ENCODE data around the gene FOXS1.

FOXS1 gene

GRCh38 chr20:31813611-31814010 lies 31.8 kb downstream of the FOXS1 start:
- no peak for TF ChIP-seq EZH2phosphoT487 (IDR thresholded peaks at IDR 0.05; ENCODE audit: borderline replicate concordance, low read length)
- TF ChIP-seq, protein P1, sequence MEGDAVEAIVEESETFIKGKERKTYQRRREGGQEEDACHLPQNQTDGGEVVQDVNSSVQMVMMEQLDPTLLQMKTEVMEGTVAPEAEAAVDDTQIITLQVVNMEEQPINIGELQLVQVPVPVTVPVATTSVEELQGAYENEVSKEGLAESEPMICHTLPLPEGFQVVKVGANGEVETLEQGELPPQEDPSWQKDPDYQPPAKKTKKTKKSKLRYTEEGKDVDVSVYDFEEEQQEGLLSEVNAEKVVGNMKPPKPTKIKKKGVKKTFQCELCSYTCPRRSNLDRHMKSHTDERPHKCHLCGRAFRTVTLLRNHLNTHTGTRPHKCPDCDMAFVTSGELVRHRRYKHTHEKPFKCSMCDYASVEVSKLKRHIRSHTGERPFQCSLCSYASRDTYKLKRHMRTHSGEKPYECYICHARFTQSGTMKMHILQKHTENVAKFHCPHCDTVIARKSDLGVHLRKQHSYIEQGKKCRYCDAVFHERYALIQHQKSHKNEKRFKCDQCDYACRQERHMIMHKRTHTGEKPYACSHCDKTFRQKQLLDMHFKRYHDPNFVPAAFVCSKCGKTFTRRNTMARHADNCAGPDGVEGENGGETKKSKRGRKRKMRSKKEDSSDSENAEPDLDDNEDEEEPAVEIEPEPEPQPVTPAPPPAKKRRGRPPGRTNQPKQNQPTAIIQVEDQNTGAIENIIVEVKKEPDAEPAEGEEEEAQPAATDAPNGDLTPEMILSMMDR (IDR thresholded peaks at IDR 0.05; ENCODE audit: low read depth, low read length, poor library complexity, severe bottlenecking), result no peak
- no peaks in the 10 kb centered on the region for H3K9me3 ChIP-seq (ENCODE audit: control insufficient read depth, insufficient read depth, low read length)
- H3K9me2 ChIP-seq (replicated peaks; ENCODE audit: control insufficient read depth, low read length), result no peaks in the 10 kb centered on the region
- no peaks in the 10 kb centered on the region for H4K20me1 ChIP-seq (ENCODE audit: control insufficient read depth, insufficient read depth, low read depth, low read length)
- H3F3A ChIP-seq (ENCODE audit: control insufficient read depth, insufficient read depth), result peaks cover 8% of the 10 kb centered on the region; the same call in 1 of the 2 replicates
- H3K79me2 ChIP-seq (ENCODE audit: control insufficient read depth, low read length), result no peaks in the 10 kb centered on the region
- H3K4me2 ChIP-seq (ENCODE audit: low read length), result no peak overlapping the region
- H3K4me1 ChIP-seq (ENCODE audit: control insufficient read depth, low read length), result no peaks in the 10 kb centered on the region
- no peaks in the 10 kb centered on the region for H3K27me3 ChIP-seq (ENCODE audit: control insufficient read depth, low read length)
- H3K36me3 ChIP-seq (ENCODE audit: control insufficient read depth, low read length), result no peaks in the 10 kb centered on the region
- no peak overlapping the region for H3K27ac ChIP-seq (ENCODE audit: low read depth, low read length)
- H3K4me3 ChIP-seq (ENCODE audit: low read length), result no peak overlapping the region

GRCh38 chr20:31811796-31812728 lies 33.3 kb downstream of the FOXS1 start:
- Histone ChIP-seq H3K79me2 (ENCODE audit: control insufficient read depth, low read length) (no peaks in the 10 kb centered on the region), H3K27ac (ENCODE audit: low read depth, low read length) (no peak overlapping the region), H3K4me3 (ENCODE audit: low read length) (no peak overlapping the region), H3K4me2 (ENCODE audit: low read length) (no peak overlapping the region), H3K27me3 (ENCODE audit: control insufficient read depth, low read length) (no peaks in the 10 kb centered on the region), H3K9me3 (ENCODE audit: control insufficient read depth, insufficient read depth, low read length) (no peaks in the 10 kb centered on the region), H3F3A (ENCODE audit: control insufficient read depth, insufficient read depth) (peaks cover 8% of the 10 kb centered on the region; the same call in 1 of the 2 replicates), H3K4me1 (ENCODE audit: control insufficient read depth, low read length) (no peaks in the 10 kb centered on the region), H4K20me1 (ENCODE audit: control insufficient read depth, insufficient read depth, low read depth, low read length) (no peaks in the 10 kb centered on the region), H3K9me2 (replicated peaks; ENCODE audit: control insufficient read depth, low read length) (no peaks in the 10 kb centered on the region), H3K36me3 (ENCODE audit: control insufficient read depth, low read length) (no peaks in the 10 kb centered on the region)
- no peak for TF ChIP-seq EZH2phosphoT487 (IDR thresholded peaks at IDR 0.05; ENCODE audit: borderline replicate concordance, low read length)
- TF ChIP-seq, protein P1 (IDR thresholded peaks at IDR 0.05; ENCODE audit: low read depth, low read length, poor library complexity, severe bottlenecking), result no peak

DNA sequence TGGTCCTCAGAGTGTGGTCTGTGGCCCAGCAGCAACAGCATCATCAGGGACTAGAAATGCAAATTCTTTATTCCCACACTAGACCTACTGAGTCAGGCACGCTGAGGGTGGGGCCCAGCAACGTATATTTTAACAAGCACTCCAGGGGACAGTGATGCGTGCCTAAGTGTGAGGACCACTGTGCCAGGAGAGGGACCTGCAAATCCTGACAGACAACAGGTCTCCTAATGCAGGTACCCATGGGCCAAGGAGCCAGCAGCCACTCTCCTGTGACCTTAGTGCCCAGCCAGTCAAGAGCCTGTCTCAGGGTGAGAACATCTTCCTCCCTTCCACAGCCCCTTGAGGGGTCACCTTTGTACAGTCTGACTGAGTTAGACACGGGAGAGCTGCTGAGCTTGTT lies 34.2 kb downstream of the FOXS1 start:
- Histone ChIP-seq H3K36me3 (ENCODE audit: control insufficient read depth, low read length) (peaks cover 6% of the 10 kb centered on the region), H3K9me2 (replicated peaks; ENCODE audit: control insufficient read depth, low read length) (no peaks in the 10 kb centered on the region), H3K9me3 (ENCODE audit: control insufficient read depth, insufficient read depth, low read length) (no peaks in the 10 kb centered on the region), H3F3A (ENCODE audit: control insufficient read depth, insufficient read depth) (peaks cover 8% of the 10 kb centered on the region; the same call in 1 of the 2 replicates), H3K27ac (ENCODE audit: low read depth, low read length) (no peak overlapping the region), H3K79me2 (ENCODE audit: control insufficient read depth, low read length) (no peaks in the 10 kb centered on the region), H3K4me1 (ENCODE audit: control insufficient read depth, low read length) (no peaks in the 10 kb centered on the region), H3K4me2 (ENCODE audit: low read length) (no peak overlapping the region), H3K27me3 (ENCODE audit: control insufficient read depth, low read length) (no peaks in the 10 kb centered on the region), H4K20me1 (ENCODE audit: control insufficient read depth, insufficient read depth, low read depth, low read length) (no peaks in the 10 kb centered on the region), H3K4me3 (ENCODE audit: low read length) (no peak overlapping the region)
- TF ChIP-seq, protein P1 (IDR thresholded peaks at IDR 0.05; ENCODE audit: low read depth, low read length, poor library complexity, severe bottlenecking), result no peak
- TF ChIP-seq EZH2phosphoT487 (IDR thresholded peaks at IDR 0.05; ENCODE audit: borderline replicate concordance, low read length), result no peak
